ENCODE measurements around the gene DOCK2. TPM values are rescaled to one million over a fixed set of nuclear protein-coding genes. Genes with fewer than 3 reads are reported as not detected.
A peak's percentile ranks its signal among the peaks of the same experiment; 100 is the strongest.

DOCK2 gene
- total and polyA plus RNA-seq, 2 donors (not counting 1 experiment from before 2014, with no cell fraction given): 1.1 to 8.9 TPM

GRCh38 chr5:169757016-169757415 lies 119.9 kb downstream of the DOCK2 start:
- no peaks in the 10 kb centered on the region for H3K79me2 ChIP-seq (ENCODE audit: control insufficient read depth, insufficient read depth, low read length)
- no peaks in the 10 kb centered on the region for H3K27me3 ChIP-seq (ENCODE audit: control insufficient read depth, insufficient read depth, low read length)
- H3K9ac ChIP-seq (ENCODE audit: insufficient read depth, low read length): no peak overlapping the region
- H3K4me3 ChIP-seq (replicated peaks in 1 of 4; ENCODE audit: control extremely low read depth in 1 of 4, insufficient read depth in 1 of 4, low read depth in 3 of 4, low read length in 4 of 4): no peak overlapping the region
- H3K9me3 ChIP-seq (ENCODE audit: control insufficient read depth, insufficient read depth, low read depth, low read length): no peaks in the 10 kb centered on the region
- DNase-seq (ENCODE audit: low read depth in 2 of 2): peak in 1 of 2 donors; percentile 52
- H3K36me3 ChIP-seq (ENCODE audit: control insufficient read depth, insufficient read depth, low read length): no peaks in the 10 kb centered on the region
- no peaks in the 10 kb centered on the region for H3K4me1 ChIP-seq (ENCODE audit: control insufficient read depth, extremely low read depth, insufficient read depth, low read length)
- no peak for TF ChIP-seq CTCF (conservative IDR thresholded peaks at IDR 0.05 in 1 of 2, IDR thresholded peaks at IDR 0.05 in 1 of 2; ENCODE audit: low read depth in 1 of 2, low read length in 2 of 2)
- TF ChIP-seq EZH2 (IDR thresholded peaks at IDR 0.05; ENCODE audit: low read length, missing control alignments): no peak
- no peak overlapping the region for H3K27ac ChIP-seq (ENCODE audit: insufficient read depth, low read length)
- H3K4me2 ChIP-seq (ENCODE audit: extremely low read depth, insufficient read depth, low read length): no peak overlapping the region
- H2AFZ ChIP-seq (ENCODE audit: low read length): no peak overlapping the region
- H4K20me1 ChIP-seq (ENCODE audit: control insufficient read depth, extremely low read depth, insufficient read depth, low read length): no peaks in the 10 kb centered on the region

- TF ChIP-seq EZH2 (IDR thresholded peaks at IDR 0.05; ENCODE audit: low read length, missing control alignments): no peak
- TF ChIP-seq CTCF (conservative IDR thresholded peaks at IDR 0.05 in 1 of 2, IDR thresholded peaks at IDR 0.05 in 1 of 2; ENCODE audit: low read depth in 1 of 2, low read length in 2 of 2): no peak
- Histone ChIP-seq H3K4me3 (replicated peaks in 1 of 4; ENCODE audit: control extremely low read depth in 1 of 4, insufficient read depth in 1 of 4, low read depth in 3 of 4, low read length in 4 of 4) (no peak overlapping the region), H3K9ac (ENCODE audit: insufficient read depth, low read length) (no peak overlapping the region), H3K27ac (ENCODE audit: insufficient read depth, low read length) (no peak overlapping the region), H3K9me3 (ENCODE audit: control insufficient read depth, insufficient read depth, low read depth, low read length) (no peaks in the 10 kb centered on the region), H4K20me1 (ENCODE audit: control insufficient read depth, extremely low read depth, insufficient read depth, low read length) (no peaks in the 10 kb centered on the region), H3K27me3 (ENCODE audit: control insufficient read depth, insufficient read depth, low read length) (no peaks in the 10 kb centered on the region), H3K4me2 (ENCODE audit: extremely low read depth, insufficient read depth, low read length) (no peak overlapping the region), H3K4me1 (ENCODE audit: control insufficient read depth, extremely low read depth, insufficient read depth, low read length) (peaks cover 6% of the 10 kb centered on the region), H3K79me2 (ENCODE audit: control insufficient read depth, insufficient read depth, low read length) (no peaks in the 10 kb centered on the region), H2AFZ (ENCODE audit: low read length) (no peak overlapping the region), H3K36me3 (ENCODE audit: control insufficient read depth, insufficient read depth, low read length) (no peaks in the 10 kb centered on the region)
- DNase-seq (ENCODE audit: low read depth in 2 of 2): no peak
Observed at GRCh38 chr5:169758886-169759285, 121.8 kb downstream of the DOCK2 start.

GRCh38 chr5:169760229-169760628 lies 123.2 kb downstream of the DOCK2 start:
- TF ChIP-seq CTCF (conservative IDR thresholded peaks at IDR 0.05 in 1 of 2, IDR thresholded peaks at IDR 0.05 in 1 of 2; ENCODE audit: low read depth in 1 of 2, low read length in 2 of 2) (no peak), EZH2 (IDR thresholded peaks at IDR 0.05; ENCODE audit: low read length, missing control alignments) (no peak)

More at GRCh38 chr5:169760229-169760628, 123.2 kb downstream of the DOCK2 start:
- Histone ChIP-seq H3K27ac (ENCODE audit: insufficient read depth, low read length) (no peak overlapping the region), H3K9ac (ENCODE audit: insufficient read depth, low read length) (no peak overlapping the region), H3K79me2 (ENCODE audit: control insufficient read depth, insufficient read depth, low read length) (no peaks in the 10 kb centered on the region), H3K36me3 (ENCODE audit: control insufficient read depth, insufficient read depth, low read length) (no peaks in the 10 kb centered on the region), H2AFZ (ENCODE audit: low read length) (no peak overlapping the region), H3K4me3 (replicated peaks in 1 of 4; ENCODE audit: control extremely low read depth in 1 of 4, insufficient read depth in 1 of 4, low read depth in 3 of 4, low read length in 4 of 4) (no peak overlapping the region), H3K9me3 (ENCODE audit: control insufficient read depth, insufficient read depth, low read depth, low read length) (no peaks in the 10 kb centered on the region), H4K20me1 (ENCODE audit: control insufficient read depth, extremely low read depth, insufficient read depth, low read length) (no peaks in the 10 kb centered on the region), H3K27me3 (ENCODE audit: control insufficient read depth, insufficient read depth, low read length) (no peaks in the 10 kb centered on the region), H3K4me2 (ENCODE audit: extremely low read depth, insufficient read depth, low read length) (no peak overlapping the region), H3K4me1 (ENCODE audit: control insufficient read depth, extremely low read depth, insufficient read depth, low read length) (peaks cover 6% of the 10 kb centered on the region)
- no peak for DNase-seq (ENCODE audit: low read depth in 2 of 2)

All from fibroblast of lung (primary cell).